NCI-H2227 (cell line): Measurements from ENCODE around the gene ALDH1L1.
A peak's percentile ranks its signal among the peaks of the same experiment; 100 is the strongest.

ENCODE experiments used
- DNase-seq: peaks from one replicate; lab custom pipeline; 2025; ENCODE audit not compliant: unreplicated experiment; lab: John Stamatoyannopoulos, UW

The ALDH1L1 gene

GRCh38 chr3:126134219-126134975 is 46.0 kb downstream of the ALDH1L1 start:
- DNase-seq = peak; percentile 60

GRCh38 chr3:126133606-126134005 is 46.8 kb downstream of the ALDH1L1 start:
- DNase-seq = no peak

- DNase-seq = no peak
Measured at GRCh38 chr3:126132751-126133511, 47.5 kb downstream of the ALDH1L1 start.

GRCh38 chr3:126131881-126132750 is 48.3 kb downstream of the ALDH1L1 start:
- no peak for DNase-seq

GRCh38 chr3:126130981-126131745 is 49.2 kb downstream of the ALDH1L1 start:
- no peak for DNase-seq

- no peak for DNase-seq
Measured at GRCh38 chr3:126130081-126130855, 50.1 kb downstream of the ALDH1L1 start.

- DNase-seq = no peak
Measured at GRCh38 chr3:126129398-126129891, 50.9 kb downstream of the ALDH1L1 start.

GRCh38 chr3:126128504-126129397 is 51.6 kb downstream of the ALDH1L1 start:
- DNase-seq = no peak

- no peak for DNase-seq
Measured at GRCh38 chr3:126127904-126128303, 52.5 kb downstream of the ALDH1L1 start.

- DNase-seq = no peak
Measured at GRCh38 chr3:126127452-126127851, 52.9 kb downstream of the ALDH1L1 start.

- DNase-seq = no peak
Measured at GRCh38 chr3:126126811-126127431, 53.5 kb downstream of the ALDH1L1 start.

- no peak for DNase-seq
Measured at GRCh38 chr3:126126286-126126685, 54.1 kb downstream of the ALDH1L1 start.

- DNase-seq = no peak
Measured at GRCh38 chr3:126125781-126126251, 54.6 kb downstream of the ALDH1L1 start.

GRCh38 chr3:126125341-126125740 is 55.0 kb downstream of the ALDH1L1 start:
- DNase-seq = no peak

- no peak for DNase-seq
Measured at GRCh38 chr3:126124896-126125295, 55.5 kb downstream of the ALDH1L1 start.

GRCh38 chr3:126124148-126124868 is 56.1 kb downstream of the ALDH1L1 start:
- no peak for DNase-seq

GRCh38 chr3:126121632-126122031 is 58.8 kb downstream of the ALDH1L1 start:
- DNase-seq = no peak
